ENCODE measurements around the gene ZFYVE16. TPM values are rescaled to one million over a fixed set of nuclear protein-coding genes. Genes with fewer than 3 reads are reported as not detected.
"Not testable (repeated sequence)": the region's sequence is repeated elsewhere in the genome, so short reads cannot be mapped to it uniquely, and the experiment has no call there.

ZFYVE16 gene
- polyA plus RNA-seq, 3 donors: 9.4 to 15.8 (median 10.7) TPM

GRCh38 chr5:80492741-80493140 lies 84.9 kb downstream of the ZFYVE16 start:
- DNase-seq: no peak
- WGBS (ENCODE audit: insufficient coverage): 100% methylated on average over 1 of the region's 3 CpGs

GRCh38 chr5:80493443-80493842 lies 85.6 kb downstream of the ZFYVE16 start:
- H3K27me3 Mint-ChIP-seq (ENCODE audit: low read depth in 3 of 3); H3K9ac ChIP-seq (ENCODE audit: insufficient read depth, low read length, poor library complexity, severe bottlenecking); H3K4me3 ChIP-seq (replicated peaks in 1 of 3; ENCODE audit: low read depth in 2 of 3, low read length in 3 of 3); H3K4me3 Mint-ChIP-seq; H3K9me3 ChIP-seq (replicated peaks in 1 of 2; ENCODE audit: control insufficient read depth in 1 of 2, insufficient read depth in 1 of 2, low read length in 2 of 2); H3K27ac ChIP-seq (ENCODE audit: low read depth in 1 of 2, low read length in 2 of 2); H3K4me2 ChIP-seq (replicated peaks; ENCODE audit: extremely low read depth, low read length, poor library complexity, severe bottlenecking); DNase-seq; H3K27me3 ChIP-seq (ENCODE audit: control insufficient read depth in 2 of 2, insufficient read depth in 2 of 2, low read length in 2 of 2); H3K9me3 Mint-ChIP-seq; H3K27ac Mint-ChIP-seq; H4K20me1 ChIP-seq (ENCODE audit: insufficient read depth, low read length); H2AFZ ChIP-seq (ENCODE audit: insufficient read depth, low read depth, low read length, poor library complexity, severe bottlenecking); intact Hi-C loops (cut with micrococcal nuclease): not testable (repeated sequence)
- Mint-ChIP-seq H3K4me1 (peaks cover 20% of the 10 kb centered on the region), H3K36me3 (peaks cover 16 to 29% of the 10 kb centered on the region in 2 donors)
- 100% methylated on average over 3 of the region's 7 CpGs for WGBS (ENCODE audit: insufficient coverage)
- Histone ChIP-seq H3K4me1 (ENCODE audit: control insufficient read depth in 1 of 2, insufficient read depth in 2 of 2, low read length in 2 of 2) (peaks cover 4 to 16% of the 10 kb centered on the region in 2 donors), H3K36me3 (replicated peaks in 1 of 2; ENCODE audit: control insufficient read depth in 1 of 2, insufficient read depth in 2 of 2, low read length in 2 of 2) (peaks cover 5 to 18% of the 10 kb centered on the region in 2 donors), H3K79me2 (ENCODE audit: insufficient read depth, low read length) (peaks cover 69% of the 10 kb centered on the region)

More at GRCh38 chr5:80492741-80493140, 84.9 kb downstream of the ZFYVE16 start:
- peaks cover 5 to 18% of the 10 kb centered on the region in 2 donors for H3K4me1 ChIP-seq (ENCODE audit: control insufficient read depth in 1 of 2, insufficient read depth in 2 of 2, low read length in 2 of 2)
- H3K9me3 Mint-ChIP-seq: no peaks in the 10 kb centered on the region
- no peak overlapping the region for H3K4me3 ChIP-seq (replicated peaks in 1 of 3; ENCODE audit: low read depth in 2 of 3, low read length in 3 of 3)
- peak overlapping the region in 2 of 7 donors; percentile 8 to 43 for H3K27ac Mint-ChIP-seq
- H3K9me3 ChIP-seq (replicated peaks in 1 of 2; ENCODE audit: control insufficient read depth in 1 of 2, insufficient read depth in 1 of 2, low read length in 2 of 2): no peaks in the 10 kb centered on the region
- H3K27me3 Mint-ChIP-seq (ENCODE audit: low read depth in 3 of 3): peaks cover 0 to 1% (median 0%) of the 10 kb centered on the region in 3 donors
- H2AFZ ChIP-seq (ENCODE audit: insufficient read depth, low read depth, low read length, poor library complexity, severe bottlenecking): no peak overlapping the region
- no peak overlapping the region for H3K27ac ChIP-seq (ENCODE audit: low read depth in 1 of 2, low read length in 2 of 2)
- H3K36me3 Mint-ChIP-seq: peaks cover 16 to 29% of the 10 kb centered on the region in 2 donors
- no peaks in the 10 kb centered on the region for H3K27me3 ChIP-seq (ENCODE audit: control insufficient read depth in 2 of 2, insufficient read depth in 2 of 2, low read length in 2 of 2)
- H3K4me3 Mint-ChIP-seq: no peak overlapping the region
- H4K20me1 ChIP-seq (ENCODE audit: insufficient read depth, low read length): no peaks in the 10 kb centered on the region
- H3K4me2 ChIP-seq (replicated peaks; ENCODE audit: extremely low read depth, low read length, poor library complexity, severe bottlenecking): no peak overlapping the region
- no peak overlapping the region for H3K9ac ChIP-seq (ENCODE audit: insufficient read depth, low read length, poor library complexity, severe bottlenecking)
- peaks cover 70% of the 10 kb centered on the region for H3K79me2 ChIP-seq (ENCODE audit: insufficient read depth, low read length)
- peaks cover 22% of the 10 kb centered on the region for H3K4me1 Mint-ChIP-seq
- intact Hi-C loops (cut with micrococcal nuclease): no loop called here
- no peak for TF ChIP-seq CTCF (IDR thresholded peaks at IDR 0.05)
- H3K36me3 ChIP-seq (replicated peaks in 1 of 2; ENCODE audit: control insufficient read depth in 1 of 2, insufficient read depth in 2 of 2, low read length in 2 of 2): peaks cover 5 to 18% of the 10 kb centered on the region in 2 donors

Measured in CD14-positive monocyte (primary cell).